Adrenal gland (tissue), 5 donors: Measurements from ENCODE around the gene MYH2.

Experiments
- POLR2A ChIP-seq, 2 donors: fragments of 450-650 bp; IDR thresholded peaks; one replicate each; pipeline ENCODE4 v1.6.1; 2017; ENCODE audit warnings: antibody characterized with exemption in 2 of 2, mild to moderate bottlenecking in 2 of 2, moderate library complexity in 1 of 2
- TF ChIP-seq, protein P1 (sequence below), 6 experiments: fragments of 450-650 bp in 4 of 6; fragments of 200-600 bp in 2 of 6; sonication (generic) in 1 of 6; IDR thresholded peaks; 1 replicate in 5 of 6; 2 replicates in 1 of 6; pipeline versions ENCODE4 v1.5.1 to v1.8.0; 2016 to 2021; ENCODE audit warnings: antibody characterized with exemption in 6 of 6, mild to moderate bottlenecking in 2 of 6, moderate library complexity in 1 of 6
- donor health status: DM: no; HTN: no; CAD: no.

DNA sequence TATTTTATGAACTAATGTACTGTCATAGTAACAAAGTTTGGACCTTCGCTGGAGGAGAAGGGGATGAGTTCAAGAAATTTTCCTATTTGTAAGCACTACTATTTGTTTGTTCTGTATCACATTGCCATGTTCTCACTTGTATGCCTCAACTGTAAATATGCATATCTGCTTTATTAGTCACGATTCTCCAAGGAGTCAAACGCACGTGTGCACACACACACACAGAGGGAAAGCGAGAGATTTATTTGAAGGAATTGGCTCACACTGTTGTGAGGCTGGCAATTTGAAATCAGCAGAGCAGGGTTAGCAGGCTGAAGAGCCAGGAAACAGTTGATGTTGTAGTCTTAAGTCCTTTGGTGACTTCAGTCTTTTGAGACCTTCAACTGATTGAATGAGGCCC lies 24.9 kb upstream of the MYH2 start:
- TF ChIP-seq POLR2A (IDR thresholded peaks at IDR 0.05), result no peak
- TF ChIP-seq, protein P1, sequence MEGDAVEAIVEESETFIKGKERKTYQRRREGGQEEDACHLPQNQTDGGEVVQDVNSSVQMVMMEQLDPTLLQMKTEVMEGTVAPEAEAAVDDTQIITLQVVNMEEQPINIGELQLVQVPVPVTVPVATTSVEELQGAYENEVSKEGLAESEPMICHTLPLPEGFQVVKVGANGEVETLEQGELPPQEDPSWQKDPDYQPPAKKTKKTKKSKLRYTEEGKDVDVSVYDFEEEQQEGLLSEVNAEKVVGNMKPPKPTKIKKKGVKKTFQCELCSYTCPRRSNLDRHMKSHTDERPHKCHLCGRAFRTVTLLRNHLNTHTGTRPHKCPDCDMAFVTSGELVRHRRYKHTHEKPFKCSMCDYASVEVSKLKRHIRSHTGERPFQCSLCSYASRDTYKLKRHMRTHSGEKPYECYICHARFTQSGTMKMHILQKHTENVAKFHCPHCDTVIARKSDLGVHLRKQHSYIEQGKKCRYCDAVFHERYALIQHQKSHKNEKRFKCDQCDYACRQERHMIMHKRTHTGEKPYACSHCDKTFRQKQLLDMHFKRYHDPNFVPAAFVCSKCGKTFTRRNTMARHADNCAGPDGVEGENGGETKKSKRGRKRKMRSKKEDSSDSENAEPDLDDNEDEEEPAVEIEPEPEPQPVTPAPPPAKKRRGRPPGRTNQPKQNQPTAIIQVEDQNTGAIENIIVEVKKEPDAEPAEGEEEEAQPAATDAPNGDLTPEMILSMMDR (IDR thresholded peaks at IDR 0.05), result no peak
